HuH-7.5 (cell line): ENCODE measurements around the gene ZNHIT2.
A peak's percentile ranks its signal among the peaks of the same experiment; 100 is the strongest.

Source experiments
- DNase-seq: peaks from one replicate; pipeline ENCODE4 v3.0.0; 2011; ENCODE audit warnings: low spot score

ZNHIT2 gene

GRCh38 chr11:65134240-65134951, 16.9 kb upstream of the ZNHIT2 start, which contains the start of gene SYVN1:
TSS of gene SYVN1 (minus strand) at chr11:65134519. CDS start at chr11:65133601, 918 bp downstream.
- DNase-seq = peak; percentile 93

DNA sequence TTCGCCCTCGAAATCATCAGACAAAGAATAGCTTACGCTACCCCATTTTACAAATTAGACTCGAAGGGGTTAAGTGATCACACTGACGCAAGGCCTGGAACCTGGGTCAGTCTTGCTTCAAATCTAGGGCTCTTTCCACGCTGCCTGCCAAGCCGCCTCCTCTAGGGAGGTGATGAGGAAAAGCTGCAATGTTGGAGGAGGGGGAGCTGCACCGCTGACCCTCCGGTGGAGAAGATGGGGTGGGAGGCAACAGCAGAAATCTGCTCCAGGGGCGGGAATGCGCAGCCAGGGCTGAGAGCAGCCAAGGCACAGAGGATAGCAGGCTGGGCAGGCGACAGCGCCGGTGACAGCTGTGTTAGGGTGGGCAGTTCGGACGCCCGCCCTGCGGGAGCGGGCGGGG, 16.2 kb upstream of the ZNHIT2 start:
- no peak for DNase-seq

DNA sequence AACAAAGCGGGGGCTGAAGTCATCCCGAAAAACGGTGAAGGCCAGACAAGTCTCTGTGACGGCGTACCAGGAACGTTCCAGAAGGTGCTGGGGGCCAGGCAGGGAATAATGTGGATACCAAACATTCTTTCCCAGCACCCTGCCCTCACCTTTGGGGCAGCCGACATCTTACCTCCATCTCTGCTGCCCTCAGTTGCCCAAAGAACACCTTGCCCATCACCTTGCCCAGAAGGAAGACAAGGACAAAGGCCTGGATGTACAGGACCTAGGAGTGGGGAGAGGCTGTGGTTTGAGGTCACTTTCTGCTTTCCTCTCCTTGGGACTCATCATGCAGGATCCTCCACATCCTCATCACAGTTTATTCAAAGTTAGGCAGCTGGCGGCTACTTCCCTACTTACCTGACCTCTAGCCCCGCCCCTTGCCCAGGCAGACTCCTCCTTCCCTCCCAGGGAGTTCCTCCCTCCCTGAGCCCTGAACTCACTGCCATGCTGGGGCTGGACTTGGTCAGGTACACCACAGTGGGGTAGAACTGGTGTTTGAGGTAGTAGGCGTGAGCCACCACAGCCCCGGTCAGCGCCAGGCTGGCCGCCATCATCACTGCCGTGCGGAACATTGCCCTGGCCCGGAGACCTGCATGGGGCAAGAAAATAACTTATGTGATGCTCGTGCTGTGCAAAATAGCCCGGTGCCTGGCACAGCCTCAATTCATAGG, 15.6 kb upstream of the ZNHIT2 start:
- no peak for DNase-seq

DNA sequence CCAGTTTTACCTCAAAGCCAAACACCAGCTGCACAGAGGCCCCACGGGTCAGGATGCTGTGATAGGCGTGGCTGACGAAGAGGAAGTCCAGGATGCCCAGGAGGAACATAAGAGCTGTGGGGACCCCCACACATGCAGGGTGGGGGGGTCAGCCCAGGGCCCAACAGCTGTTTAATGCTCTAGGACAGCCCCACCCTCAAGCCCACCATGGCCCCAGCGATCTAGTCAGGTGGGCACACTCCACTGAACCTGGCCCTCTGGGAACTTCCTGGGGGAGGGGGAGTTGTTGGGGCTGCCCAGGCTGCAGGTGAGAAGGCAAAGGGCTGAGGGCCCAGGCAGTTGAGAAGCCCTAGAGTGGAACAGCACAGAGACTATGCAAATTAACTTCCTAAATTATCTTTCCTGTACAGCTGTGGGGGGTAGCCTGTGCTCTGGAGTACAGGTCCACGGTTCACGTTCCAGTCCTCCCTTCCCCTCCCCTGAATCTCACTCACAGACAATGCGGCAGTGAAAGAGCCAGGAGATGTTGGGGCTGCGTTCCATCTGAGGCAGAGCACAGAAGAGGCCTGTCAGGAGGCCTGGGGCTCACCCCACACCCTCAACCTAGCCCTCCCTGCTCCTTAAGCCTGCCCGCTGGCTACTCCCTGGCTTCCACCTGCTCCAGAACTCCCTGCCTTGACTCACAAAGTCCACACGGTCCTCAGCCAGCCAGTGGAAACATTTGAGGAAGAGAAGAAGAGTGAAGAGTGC, 14.9 kb upstream of the ZNHIT2 start:
- no peak for DNase-seq

DNA sequence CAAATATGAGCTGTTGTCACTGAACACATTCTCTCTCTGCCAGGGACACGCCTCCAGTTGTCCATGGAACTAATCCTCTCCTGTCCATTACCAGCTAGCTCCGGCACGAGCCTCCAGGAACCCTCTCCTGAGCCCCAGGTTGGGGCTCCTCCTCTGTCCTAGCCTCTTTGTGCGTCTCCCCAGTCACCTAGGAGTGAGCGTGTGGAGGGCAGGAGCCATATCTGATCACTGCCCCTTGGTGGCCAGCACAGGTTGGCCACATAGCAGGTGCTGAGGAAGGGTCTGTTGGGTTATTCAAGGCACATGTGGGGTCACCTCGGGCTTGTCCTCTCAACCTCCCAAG, 14.4 kb upstream of the ZNHIT2 start:
- no peak for DNase-seq

- no peak for DNase-seq
Measured at GRCh38 chr11:65131417-65131776, 13.9 kb upstream of the ZNHIT2 start.

- DNase-seq = no peak
Measured at GRCh38 chr11:65130631-65131416, 13.3 kb upstream of the ZNHIT2 start.

- no peak for DNase-seq
Measured at GRCh38 chr11:65129649-65130441, 12.3 kb upstream of the ZNHIT2 start.

DNA sequence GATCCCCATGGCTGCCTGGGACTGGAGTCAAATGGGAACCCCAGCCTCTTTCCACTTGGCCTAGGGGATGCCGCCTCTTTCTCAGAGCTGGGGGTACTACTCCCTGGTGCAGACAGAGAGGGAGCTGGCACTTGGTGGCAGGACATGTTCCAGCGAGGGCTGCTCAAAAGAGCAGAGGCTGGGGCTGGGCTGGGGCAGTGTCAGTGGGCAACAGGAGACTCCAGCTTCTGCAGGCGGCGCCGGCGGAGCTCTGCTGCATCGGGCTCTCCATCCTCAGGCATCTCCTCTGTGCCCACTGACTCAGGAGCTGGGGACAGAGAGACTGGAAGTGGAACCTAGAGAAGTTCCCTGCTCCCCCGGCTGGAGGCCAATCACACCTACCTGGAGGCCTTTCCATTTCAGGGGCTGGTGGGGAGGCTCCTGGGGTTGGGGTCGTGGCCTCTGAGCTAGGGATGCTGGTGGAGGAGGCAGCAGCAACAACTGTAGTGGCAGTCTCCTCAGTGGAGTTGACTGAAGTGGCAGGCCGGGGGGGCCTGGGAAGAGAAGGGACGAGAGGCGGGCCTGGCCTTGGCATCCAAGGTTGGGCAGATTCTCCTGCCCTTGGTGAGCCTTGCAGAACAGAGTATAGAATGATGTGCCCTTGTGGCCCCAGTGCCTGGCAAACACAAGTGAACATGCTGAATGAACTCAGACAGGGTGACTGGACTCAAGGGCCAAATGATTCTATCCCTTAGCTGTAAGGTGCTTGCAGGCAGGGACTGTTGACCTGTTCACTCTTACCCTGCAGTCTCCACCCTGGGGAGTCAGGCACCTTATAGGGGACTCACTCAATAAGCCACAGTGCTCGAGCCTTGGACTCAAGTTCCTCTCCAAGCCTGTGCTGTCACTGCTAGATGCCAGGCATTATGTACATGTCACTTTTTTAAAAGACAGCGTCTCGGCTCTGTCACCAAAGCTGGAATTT, 11.0 kb upstream of the ZNHIT2 start:
- no peak for DNase-seq

DNA sequence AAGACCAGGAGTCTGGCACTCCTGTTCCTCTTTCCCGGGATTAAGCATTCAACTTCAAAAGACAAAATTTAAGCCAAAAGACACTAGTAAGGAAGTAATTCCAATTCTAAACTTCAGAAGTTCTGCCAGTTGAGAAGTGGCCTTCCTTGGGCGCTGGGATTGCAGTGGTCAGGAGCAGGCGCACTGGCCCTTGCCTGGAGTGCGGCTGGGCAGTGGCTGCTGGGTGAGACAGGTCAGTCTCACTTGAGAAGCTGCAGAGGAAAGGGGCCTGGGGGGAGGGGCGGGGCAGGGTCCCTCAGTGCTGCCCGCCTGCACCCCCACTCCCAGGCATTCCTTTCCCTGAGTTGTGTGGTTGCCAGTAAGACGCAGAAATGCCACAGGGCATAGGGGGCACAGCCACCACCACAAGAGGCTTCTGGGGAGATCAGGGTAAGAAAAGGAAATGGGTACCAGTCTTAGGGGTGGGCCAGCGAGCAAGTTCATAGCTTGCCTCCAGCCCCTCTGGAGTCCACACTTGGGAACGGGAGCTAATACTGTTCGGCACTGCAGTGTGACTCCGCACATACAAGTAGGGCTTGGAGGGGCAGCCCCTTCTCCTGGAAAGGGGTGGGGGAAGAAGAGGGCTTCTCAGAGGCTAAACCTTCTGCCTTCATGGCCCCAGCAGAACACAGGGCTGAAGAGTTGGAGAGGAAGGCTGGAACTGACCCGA, 10.1 kb upstream of the ZNHIT2 start:
- no peak for DNase-seq

DNA sequence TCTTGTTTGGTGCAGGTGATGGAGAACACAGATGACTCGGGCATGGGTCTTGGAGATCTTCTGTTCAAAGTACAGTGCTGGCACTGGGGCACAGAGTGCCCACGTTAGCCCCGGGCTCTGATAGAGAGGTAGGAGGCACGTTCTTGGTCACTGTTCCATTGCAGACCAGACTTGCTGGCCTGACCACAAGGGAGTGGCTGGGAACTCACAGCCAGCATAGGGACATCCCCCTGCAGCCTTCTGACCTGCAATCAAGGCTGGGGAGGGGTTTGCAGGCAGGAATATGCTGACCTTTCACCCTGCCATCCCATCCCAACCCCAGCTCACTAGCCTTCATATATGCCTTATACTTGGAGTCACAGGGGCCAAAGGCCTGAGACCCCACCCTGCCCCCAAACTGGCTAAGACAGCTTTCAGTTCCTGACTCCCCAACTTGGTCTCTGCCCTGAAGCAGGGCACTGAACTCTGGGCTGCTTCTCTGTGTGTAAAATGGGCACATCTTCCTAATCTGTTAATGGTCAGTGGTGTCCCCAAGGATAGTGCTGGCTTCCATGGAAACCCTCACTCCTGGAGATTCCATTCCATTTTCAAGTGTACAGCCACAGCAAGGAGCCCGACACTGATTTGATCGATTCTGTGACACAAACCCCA, 9.2 kb upstream of the ZNHIT2 start:
- DNase-seq = no peak

- no peak for DNase-seq
Measured at GRCh38 chr11:65125197-65126056, 7.9 kb upstream of the ZNHIT2 start.

- no peak for DNase-seq
Measured at GRCh38 chr11:65124480-65125196, 7.1 kb upstream of the ZNHIT2 start.

GRCh38 chr11:65121865-65122696, 4.6 kb upstream of the ZNHIT2 start, which contains the start of the genes FAU and MRPL49:
TSS of gene FAU (minus strand) at chr11:65122134. CDS start at chr11:65121813, 321 bp downstream.
TSS of gene MRPL49 (plus strand) at chr11:65122321. CDS start at chr11:65122347, 26 bp downstream.
- DNase-seq = peak; percentile 88

DNA sequence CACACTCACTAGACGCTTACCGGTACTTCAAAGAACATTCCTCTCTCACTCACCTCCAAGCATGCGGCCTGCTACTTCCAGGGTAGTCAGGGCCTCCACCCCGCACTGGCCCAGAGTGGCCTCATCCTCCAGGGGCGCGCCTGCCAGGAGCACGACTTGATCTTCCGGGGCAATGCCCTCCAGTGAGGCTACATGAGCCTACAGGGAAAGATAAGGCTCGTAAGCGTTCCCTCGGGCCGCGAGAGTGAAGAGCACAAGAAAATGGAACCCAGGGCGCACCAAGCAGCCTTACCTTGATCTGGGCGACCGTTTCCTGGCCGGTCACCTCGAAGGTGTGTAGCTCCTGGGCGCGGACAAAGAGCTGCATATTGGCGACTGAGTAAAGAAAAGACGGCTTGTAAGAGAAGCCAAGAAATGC, 4.0 kb upstream of the ZNHIT2 start:
- DNase-seq = no peak

DNA sequence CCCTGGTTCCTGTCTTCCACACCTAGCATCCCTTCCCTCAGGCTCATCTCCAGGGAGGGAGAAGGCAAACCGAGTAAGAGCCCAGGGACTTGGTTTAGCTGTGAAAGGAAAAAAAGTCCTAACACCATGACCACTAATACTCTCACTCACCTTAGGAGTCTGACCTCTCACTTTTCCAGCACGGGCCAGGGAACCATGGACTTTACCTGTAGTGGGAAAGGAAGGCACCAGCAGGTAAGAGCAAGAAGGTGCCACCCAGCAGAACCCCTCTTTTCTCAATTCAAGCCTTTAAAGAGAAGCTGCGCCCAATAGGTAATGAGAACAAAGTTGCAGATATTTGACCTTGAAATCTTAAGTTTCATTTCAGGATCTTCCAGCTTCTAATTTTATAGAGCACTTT, 3.3 kb upstream of the ZNHIT2 start:
- DNase-seq = no peak
